Right ventricle myocardium inferior (tissue), 1 donor: ENCODE results near the gene OR10J4. TPM values are rescaled to one million over a fixed set of nuclear protein-coding genes. Genes with fewer than 3 reads are reported as not detected.
"Not testable (repeated sequence)": the region's sequence is repeated elsewhere in the genome, so short reads cannot be mapped to it uniquely, and the experiment has no call there.

ENCODE experiments used
- ATAC-seq: fragments of 200-7000 bp; cut with Tn5 transposase; one replicate; pipeline ENCODE4 v1.9.1; 2020; ENCODE audit warnings: mild to moderate bottlenecking, moderate library complexity
- DNase-seq: peaks from one replicate; pipeline ENCODE4 v3.0.0; 2021; ENCODE audit errors: missing footprints
- intact Hi-C: fragments of 100-400 bp; cut with DNase I; formaldehyde crosslinking; loops from one replicate; pipeline ENCODE4 v1.11.0; 2022
- long read RNA-seq: library from polyadenylated mRNA; unstranded; transcript quantifications from one replicate; pipeline ENCODE4 v2.0.0, GENCODE V29; 2021
- total RNA-seq: library from RNA; stranded (reverse); fragmentation: NEBNext Ultra II Directional; extraction: Animal tissue kit (Norgen Biotek cat#: 25700); gene quantifications from one replicate; pipeline ENCODE4 v1.2.1, GENCODE V29; 2021
- donor health status: DM: no; HTN: yes; CAD: no; lungs with severe emphysema.

The OR10J4 gene
- not detected for total RNA-seq
- long read RNA-seq: 0 reads

- DNase-seq (no peak), ATAC-seq (no peak)
- intact Hi-C loops: no loop called here
These were observed at the start of gene OR10J4 for GRCh38 chr1:159431904-159432303. Gene OR10J4, plus strand, starts transcription at chr1:159432204.

GRCh38 chr1:159406821-159407220 is 25.2 kb upstream of the OR10J4 start:
- ATAC-seq (no peak), DNase-seq (no peak)
- intact Hi-C loops: no loop called here

- intact Hi-C loops: no loop called here
- no peak for ATAC-seq
- DNase-seq: no peak
These were observed 23.1 kb upstream of the OR10J4 start for GRCh38 chr1:159408862-159409400.

- ATAC-seq: no peak
- intact Hi-C loops: no loop called here
- no peak for DNase-seq
These were observed 10.2 kb upstream of the OR10J4 start for GRCh38 chr1:159421821-159422220.

- ATAC-seq (no peak), DNase-seq (no peak)
- intact Hi-C loops: no loop called here
These were observed 3.5 kb upstream of the OR10J4 start for GRCh38 chr1:159428536-159428935.

- ATAC-seq: no peak
- no peak for DNase-seq
- intact Hi-C loops: no loop called here
These were observed 2.7 kb upstream of the OR10J4 start for GRCh38 chr1:159429074-159429861.

- ATAC-seq (no peak), DNase-seq (no peak)
- intact Hi-C loops: no loop called here
These were observed 1.0 kb upstream of the OR10J4 start for GRCh38 chr1:159430985-159431384.

GRCh38 chr1:159436469-159436868 is 4.5 kb downstream of the OR10J4 start:
- no peak for ATAC-seq
- intact Hi-C loops: no loop called here
- DNase-seq: no peak

GRCh38 chr1:159439422-159439821 is 7.4 kb downstream of the OR10J4 start, which contains the start of gene OR10J1:
Gene OR10J1, plus strand, starts transcription at chr1:159439722. Its CDS starts 70 bp downstream, at chr1:159439792.
- no peak for DNase-seq
- no peak for ATAC-seq
- intact Hi-C loops: no loop called here

GRCh38 chr1:159441360-159441759 is 9.4 kb downstream of the OR10J4 start:
- no peak for DNase-seq
- ATAC-seq: no peak
- intact Hi-C loops: no loop called here

- intact Hi-C loops: no loop called here
- no peak for DNase-seq
These were observed 10.4 kb downstream of the OR10J4 start for GRCh38 chr1:159442428-159442827.

GRCh38 chr1:159443066-159443750 is 11.2 kb downstream of the OR10J4 start:
- intact Hi-C loops: no loop called here
- ATAC-seq (no peak), DNase-seq (no peak)

More at GRCh38 chr1:159442428-159442827, 10.4 kb downstream of the OR10J4 start:
- no peak for ATAC-seq

GRCh38 chr1:159444511-159444910 is 12.5 kb downstream of the OR10J4 start:
- intact Hi-C loops: no loop called here
- no peak for DNase-seq
- no peak for ATAC-seq

- no peak for ATAC-seq
- DNase-seq: no peak
- intact Hi-C loops: no loop called here
These were observed 16.2 kb downstream of the OR10J4 start for GRCh38 chr1:159448181-159448580.

GRCh38 chr1:159449605-159450004 is 17.6 kb downstream of the OR10J4 start:
- intact Hi-C loops, ATAC-seq, DNase-seq: not testable (repeated sequence)

GRCh38 chr1:159459551-159459950 is 27.5 kb downstream of the OR10J4 start:
- intact Hi-C loops: no loop called here
- no peak for ATAC-seq
- no peak for DNase-seq

GRCh38 chr1:159465191-159465603 is 33.2 kb downstream of the OR10J4 start:
- no peak for DNase-seq
- intact Hi-C loops: no loop called here
- no peak for ATAC-seq

GRCh38 chr1:159468321-159468720 is 36.3 kb downstream of the OR10J4 start:
- intact Hi-C loops: no loop called here
- DNase-seq: no peak
- ATAC-seq: no peak

- DNase-seq (no peak), ATAC-seq (no peak)
- intact Hi-C loops: no loop called here
These were observed 38.0 kb downstream of the OR10J4 start for GRCh38 chr1:159469921-159470533.
